Kidney glomerular epithelial cell (primary cell): ENCODE data around the gene ZSWIM7.
A peak's percentile ranks its signal among the peaks of the same experiment; 100 is the strongest.
"Not testable (repeated sequence)": the region's sequence is repeated elsewhere in the genome, so short reads cannot be mapped to it uniquely, and the experiment has no call there.

Experiments used
- DNase-seq: peaks from one replicate; lab custom pipeline; 2025; lab: John Stamatoyannopoulos, UW

Gene ZSWIM7

DNA sequence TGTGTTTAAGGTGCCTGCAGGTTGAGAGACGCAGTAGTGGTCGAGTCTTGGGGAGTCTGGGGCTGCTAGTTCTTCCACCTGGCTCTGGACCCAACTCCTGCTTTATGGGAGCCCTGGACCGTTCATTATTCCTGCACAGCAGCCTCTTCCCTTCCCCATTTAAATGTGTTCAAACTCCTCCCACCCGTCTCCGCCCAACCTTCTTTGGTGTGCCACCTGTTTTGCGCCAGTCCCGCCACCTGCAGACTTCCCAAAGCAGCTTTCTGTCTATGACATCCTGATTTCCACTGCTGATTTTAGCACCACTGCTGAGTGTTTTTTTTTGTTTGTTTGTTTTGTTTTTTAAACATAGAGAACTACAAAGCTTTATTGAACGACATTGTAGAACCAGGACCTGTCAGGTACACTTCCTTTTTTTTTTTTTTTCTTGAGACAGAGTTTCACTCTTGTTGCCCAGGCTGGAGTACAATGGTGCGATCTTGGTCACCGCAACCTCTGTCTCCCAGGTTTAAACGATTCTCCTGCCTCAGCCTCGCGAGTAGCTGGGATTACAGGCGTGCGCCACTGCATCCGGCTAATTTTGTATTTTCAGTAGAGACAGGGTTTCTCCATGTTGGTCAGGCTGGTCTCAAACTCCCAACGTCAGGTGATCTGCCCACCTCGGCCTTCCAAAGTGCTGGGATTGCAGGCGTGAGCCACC, 41.7 kb downstream of the ZSWIM7 start:
- DNase-seq = no peak

GRCh38 chr17:15957206-15957605, 42.3 kb downstream of the ZSWIM7 start:
- no peak for DNase-seq

DNA sequence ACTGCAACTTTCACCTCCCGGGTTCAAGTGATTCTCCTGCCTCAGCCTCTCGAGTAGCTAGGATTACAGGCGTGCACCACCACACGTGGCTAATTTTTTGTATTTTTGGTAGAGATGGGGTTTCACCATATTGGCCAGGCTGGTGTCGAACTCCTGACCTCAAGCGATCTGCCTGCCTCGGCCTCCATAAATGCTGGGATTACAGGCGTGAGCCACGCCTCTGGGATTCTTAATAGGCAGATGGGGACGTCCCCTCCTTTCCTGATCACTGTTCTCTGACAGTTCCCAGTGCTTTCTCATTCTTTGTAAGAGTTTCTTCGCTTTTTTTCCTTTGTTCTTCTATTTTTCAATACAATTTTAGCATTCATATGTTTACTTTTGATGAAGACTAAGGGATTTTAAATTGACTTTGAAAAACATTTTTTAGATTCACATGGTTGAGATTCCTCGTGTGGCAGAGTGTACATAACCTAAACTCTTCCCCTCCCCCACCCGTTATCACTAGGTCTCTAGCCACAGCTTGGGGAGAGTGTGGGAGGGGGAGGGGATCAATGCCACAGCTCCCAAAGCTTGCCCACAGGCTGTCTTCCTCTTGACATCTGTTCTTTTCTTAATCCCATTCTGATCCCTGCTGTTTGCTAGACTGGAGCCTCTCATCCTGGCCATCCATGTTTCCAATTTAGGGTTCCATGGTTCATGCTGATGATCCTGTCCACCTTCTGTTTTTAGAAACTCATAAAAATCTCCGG, 43.5 kb downstream of the ZSWIM7 start:
- no peak for DNase-seq

DNA sequence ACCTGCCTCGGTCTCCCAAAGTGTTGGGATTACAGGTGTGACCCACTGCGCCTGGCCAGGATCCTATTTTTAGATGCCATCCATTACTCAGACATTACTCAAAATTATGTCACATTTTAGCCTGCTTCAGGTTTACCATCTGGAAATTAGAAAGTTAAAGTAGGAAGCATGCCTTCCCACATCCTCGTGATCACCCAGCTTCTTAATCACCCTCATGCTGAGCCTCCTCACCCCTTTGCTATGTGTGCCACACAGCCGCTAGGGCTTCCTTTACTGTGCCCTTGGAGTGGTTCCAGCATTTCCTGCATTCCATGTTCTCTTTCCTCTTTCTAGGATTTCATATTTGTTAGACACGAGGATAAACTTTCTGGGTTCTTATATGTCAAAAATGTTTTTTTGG, 45.3 kb downstream of the ZSWIM7 start:
- DNase-seq = peak; percentile 67

DNA sequence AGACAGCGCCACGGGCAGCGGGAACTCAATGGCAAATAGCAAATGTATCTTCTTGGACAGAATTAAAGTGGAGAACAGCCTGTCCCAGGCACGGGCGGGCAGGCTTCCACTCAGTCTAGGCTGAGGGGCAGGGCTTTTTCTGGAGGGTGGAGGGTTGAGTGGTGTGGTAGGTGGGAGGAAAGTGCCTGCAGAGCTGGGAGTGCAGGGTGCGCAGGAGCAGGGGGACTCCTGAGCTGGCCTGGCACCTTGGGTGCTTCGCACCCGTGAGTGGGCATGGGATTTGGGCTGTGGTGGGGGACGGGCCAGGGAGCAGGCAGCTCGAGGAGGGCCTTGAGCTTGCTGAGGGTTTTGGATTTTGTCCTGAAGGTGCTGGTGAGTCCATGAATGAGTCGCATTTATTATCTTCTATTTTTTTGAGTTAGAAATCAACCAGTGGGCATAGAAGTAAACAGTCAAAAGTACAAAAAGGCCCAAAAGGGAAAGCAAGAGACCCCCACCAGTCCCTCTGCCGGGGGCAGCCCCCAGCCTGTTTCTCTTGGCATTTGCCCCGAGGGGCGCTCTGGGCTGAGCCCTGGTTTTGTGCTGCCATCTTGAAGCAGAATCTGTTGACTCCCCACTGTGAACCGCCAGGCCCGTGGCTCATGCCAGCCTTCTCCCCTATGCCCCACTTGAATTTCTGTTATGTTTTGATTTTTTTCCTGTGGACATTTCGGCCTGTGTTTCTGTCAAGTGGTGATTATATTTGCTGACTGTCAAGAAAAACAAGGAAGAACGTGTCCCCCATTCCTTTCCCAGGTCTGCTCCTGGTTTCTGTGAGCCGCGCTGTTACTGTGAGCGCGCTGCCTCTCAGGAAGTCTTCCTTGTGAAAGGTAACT, 46.4 kb downstream of the ZSWIM7 start:
- DNase-seq = no peak

GRCh38 chr17:15952048-15952532, 47.4 kb downstream of the ZSWIM7 start:
- no peak for DNase-seq

GRCh38 chr17:15951368-15952047, 48.0 kb downstream of the ZSWIM7 start:
- no peak for DNase-seq

DNA sequence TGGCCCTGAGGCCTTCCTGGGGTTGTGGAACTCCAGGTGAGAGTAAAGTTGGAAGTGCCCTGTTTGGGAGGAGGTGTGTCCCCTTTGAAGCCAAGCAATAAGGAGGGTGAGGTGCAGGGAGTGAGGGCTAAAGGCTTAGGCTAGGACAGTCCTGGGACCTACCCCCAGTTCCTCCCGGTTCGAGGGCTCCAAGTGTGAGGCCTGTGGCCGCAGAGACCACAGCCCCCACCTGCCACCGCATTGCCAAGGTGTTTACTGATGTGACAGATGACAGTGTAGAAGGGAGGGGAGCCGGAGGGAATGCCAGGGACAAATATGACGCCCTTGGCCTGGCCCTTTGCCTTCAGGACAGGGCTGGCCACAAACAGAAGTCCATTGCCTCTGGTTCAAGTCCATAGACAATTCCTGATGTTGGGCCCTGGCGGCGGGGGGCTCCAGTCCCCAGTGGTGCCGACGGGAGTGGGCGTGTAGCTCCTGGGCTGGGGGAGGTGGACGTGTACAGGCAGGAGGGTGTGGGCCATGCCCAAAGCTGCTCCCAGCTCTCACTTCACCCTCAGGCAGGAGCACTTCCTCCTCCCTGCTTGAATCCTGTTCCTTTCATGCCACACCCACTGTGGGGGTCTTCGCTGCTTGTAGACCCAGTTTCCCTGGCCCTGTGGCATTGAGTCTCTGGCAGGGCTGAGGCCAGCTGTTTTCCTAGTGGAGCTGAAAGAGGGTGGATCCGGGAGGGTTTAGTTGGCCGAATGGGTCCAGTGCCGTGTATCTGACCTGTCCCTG, 51.3 kb downstream of the ZSWIM7 start:
- DNase-seq = no peak

GRCh38 chr17:15947271-15947670, 52.2 kb downstream of the ZSWIM7 start:
- DNase-seq = no peak

DNA sequence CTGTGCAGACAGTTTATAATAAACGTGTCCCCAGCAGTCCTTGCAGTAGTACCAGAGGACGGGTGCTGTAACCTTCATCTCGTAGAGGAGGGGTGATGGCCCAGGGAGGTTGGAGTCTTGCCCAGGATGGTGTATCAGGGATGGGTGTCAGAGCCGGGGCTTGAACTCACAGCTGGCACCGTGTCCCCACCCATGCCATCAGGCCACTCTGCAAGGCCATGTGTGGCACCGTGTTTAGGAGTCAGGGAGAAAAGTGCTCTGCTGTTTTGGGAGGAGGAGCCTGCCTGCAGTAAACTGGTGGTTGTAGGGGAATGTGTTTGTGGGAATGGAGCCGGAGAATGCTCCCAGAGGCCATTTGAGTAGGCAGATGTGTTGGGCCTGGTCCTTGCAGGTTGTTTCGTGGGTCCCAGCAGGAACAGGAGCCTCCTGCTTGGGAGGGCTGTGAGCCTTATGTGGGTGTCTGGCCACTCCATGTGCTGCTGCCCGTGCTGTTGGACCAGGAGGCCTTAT, 52.8 kb downstream of the ZSWIM7 start:
- no peak for DNase-seq

- DNase-seq = no peak
Measured at GRCh38 chr17:15945527-15946191, 53.8 kb downstream of the ZSWIM7 start.

GRCh38 chr17:15944759-15945526, 54.6 kb downstream of the ZSWIM7 start, which contains the start of gene ADORA2B:
Gene ADORA2B (plus strand): TSS chr17:15945130. CDS start chr17:15945249, 119 bp downstream.
- peak; percentile 35 for DNase-seq

GRCh38 chr17:15943971-15944758, 55.3 kb downstream of the ZSWIM7 start:
- no peak for DNase-seq

DNA sequence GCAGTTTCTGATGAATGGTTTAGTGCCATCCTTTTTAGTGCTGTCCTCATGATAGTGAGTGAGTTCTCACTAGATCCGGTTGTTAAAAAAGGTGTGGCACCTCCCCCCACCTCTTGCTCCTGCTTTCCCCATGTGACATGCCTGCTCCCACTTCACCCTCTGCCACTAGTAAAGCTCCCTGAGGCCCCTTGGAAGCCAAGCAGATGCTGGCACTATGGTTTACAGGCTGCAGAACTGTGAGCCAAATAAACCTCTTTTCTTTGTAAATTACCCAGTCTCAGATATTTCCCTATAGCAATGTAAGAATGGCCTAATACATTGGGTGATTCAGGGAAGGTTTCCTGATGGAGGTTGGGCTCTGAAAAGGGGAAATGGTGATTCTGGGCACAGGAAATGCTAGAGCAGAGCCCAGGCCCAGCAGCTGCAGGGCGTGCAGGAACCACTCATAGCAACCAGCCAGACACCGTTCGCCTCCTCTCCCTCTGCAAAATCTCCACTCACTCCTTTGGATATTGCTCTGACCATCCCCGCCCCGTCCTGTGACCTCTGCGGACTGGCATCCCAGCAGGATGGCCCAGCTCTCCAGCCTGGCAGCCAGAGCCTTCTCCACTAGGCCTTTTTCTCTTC, 57.2 kb downstream of the ZSWIM7 start:
- no peak for DNase-seq

DNA sequence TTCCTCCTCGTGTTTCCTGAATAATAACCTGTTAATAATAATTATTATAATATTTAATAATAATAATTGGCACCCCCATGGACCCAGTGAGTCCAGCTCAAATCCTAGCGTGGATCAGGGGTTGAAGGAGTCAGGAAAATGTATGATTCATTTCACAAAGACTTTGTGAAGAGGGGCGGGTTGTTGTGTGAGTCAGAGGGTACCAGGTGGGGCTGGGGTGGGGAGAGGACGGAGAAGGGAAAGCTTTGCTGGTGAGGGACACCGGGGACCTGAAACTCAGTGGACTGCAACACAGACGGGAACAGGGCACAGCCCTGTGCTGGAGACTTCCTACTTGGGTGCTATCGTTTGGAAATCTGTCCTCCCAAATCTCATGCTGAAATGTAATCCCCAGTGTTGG, 57.7 kb downstream of the ZSWIM7 start:
- DNase-seq = no peak

GRCh38 chr17:15936481-15936880, 63.0 kb downstream of the ZSWIM7 start:
- not testable (repeated sequence) for DNase-seq

GRCh38 chr17:15935891-15936290, 63.6 kb downstream of the ZSWIM7 start:
- DNase-seq = no peak

DNA sequence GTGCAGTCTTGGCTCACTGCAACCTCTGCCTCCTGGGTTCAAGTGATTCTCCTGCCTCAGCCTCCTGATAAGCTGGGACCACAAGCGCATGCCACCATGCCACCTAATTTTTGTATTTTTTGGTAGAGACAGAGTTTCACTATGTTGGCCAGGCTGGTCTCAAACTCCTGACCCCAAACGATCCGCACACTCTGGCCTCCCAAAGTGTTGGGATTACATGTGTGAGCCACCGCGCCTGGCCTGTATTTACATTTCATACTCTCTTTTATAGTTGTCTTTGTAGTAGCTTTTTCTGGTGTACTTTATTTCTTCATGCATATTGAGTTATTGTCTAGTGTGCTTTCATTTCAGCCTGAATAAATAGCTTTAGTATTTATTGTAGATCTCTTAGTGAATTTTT, 64.6 kb downstream of the ZSWIM7 start:
- no peak for DNase-seq
